Raji (cell line): ENCODE measurements around the gene PRSS21.

Source experiments
- POLR2A ChIP-seq: IDR thresholded peaks from 2 replicates; pipeline ENCODE4 v1.6.1; 2011; ENCODE audit warnings: low read depth, low read length, control low read depth; ENCODE audit not compliant: insufficient read depth

Gene PRSS21

GRCh38 chr16:2814551-2815298 lies 2.3 kb upstream of the PRSS21 start:
- TF ChIP-seq POLR2A = no peak

- TF ChIP-seq POLR2A = no peak
These were observed 1.7 kb upstream of the PRSS21 start for GRCh38 chr16:2815299-2815771.

DNA sequence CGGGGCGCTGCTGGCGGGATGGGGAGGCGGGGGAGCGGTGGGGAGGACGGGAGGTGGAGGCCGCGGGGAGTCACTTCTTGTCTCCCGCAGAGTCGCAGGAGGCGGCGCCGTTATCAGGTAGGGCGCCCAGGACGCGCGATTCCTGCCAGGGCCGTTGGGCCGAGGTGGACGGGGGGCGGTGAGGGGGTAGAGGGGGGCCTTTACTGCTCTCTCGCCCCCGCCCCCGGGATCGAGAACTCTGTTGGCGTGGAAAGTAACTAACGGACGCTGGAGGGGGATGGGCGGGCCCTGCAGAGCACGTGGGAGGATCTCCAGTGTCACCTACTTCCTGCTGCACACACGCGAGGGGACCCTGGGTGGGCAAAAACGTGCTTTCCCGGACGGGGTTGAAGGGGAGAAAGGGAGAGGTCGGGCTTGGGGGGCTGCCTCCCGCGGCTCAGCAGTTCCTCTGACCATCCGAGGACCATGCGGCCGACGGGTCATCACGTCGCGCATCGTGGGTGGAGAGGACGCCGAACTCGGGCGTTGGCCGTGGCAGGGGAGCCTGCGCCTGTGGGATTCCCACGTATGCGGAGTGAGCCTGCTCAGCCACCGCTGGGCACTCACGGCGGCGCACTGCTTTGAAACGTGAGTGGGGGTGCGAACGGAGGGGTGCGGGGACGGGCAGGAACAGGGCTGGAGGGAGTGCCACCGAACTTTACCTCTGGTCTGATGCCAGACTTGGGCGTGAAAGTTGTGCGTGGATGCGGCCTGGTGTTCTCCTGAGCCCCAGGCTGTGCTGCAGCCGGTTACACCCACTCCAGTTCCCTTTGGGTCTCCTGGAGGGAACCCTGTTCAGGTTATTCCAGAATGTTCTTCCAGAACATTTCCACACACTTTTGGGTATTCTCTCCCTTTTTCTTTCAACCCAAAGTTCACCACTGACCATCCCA lies 569 bp downstream of the PRSS21 start:
- TF ChIP-seq POLR2A = no peak

DNA sequence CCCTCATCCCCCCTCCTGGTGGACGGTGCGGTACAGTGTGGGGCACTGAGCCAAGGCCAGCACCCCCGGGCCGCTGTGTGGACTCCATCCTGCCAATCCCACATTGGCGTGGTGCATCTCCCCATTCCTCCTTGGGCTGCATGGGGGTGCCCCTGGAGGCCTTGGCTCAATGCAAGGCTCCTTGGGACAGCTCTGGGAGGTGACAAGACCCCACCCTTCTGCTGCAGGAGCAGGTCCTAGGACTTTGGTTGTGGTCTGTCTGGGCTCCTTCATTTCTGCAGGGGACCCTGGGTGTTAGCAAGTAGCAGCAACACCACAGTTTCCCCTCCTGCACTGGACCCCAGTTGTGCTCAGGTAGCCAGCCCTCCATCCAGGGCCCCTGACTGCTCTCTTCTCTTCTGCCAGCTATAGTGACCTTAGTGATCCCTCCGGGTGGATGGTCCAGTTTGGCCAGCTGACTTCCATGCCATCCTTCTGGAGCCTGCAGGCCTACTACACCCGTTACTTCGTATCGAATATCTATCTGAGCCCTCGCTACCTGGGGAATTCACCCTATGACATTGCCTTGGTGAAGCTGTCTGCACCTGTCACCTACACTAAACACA lies 1.3 kb downstream of the PRSS21 start:
- TF ChIP-seq POLR2A = no peak

DNA sequence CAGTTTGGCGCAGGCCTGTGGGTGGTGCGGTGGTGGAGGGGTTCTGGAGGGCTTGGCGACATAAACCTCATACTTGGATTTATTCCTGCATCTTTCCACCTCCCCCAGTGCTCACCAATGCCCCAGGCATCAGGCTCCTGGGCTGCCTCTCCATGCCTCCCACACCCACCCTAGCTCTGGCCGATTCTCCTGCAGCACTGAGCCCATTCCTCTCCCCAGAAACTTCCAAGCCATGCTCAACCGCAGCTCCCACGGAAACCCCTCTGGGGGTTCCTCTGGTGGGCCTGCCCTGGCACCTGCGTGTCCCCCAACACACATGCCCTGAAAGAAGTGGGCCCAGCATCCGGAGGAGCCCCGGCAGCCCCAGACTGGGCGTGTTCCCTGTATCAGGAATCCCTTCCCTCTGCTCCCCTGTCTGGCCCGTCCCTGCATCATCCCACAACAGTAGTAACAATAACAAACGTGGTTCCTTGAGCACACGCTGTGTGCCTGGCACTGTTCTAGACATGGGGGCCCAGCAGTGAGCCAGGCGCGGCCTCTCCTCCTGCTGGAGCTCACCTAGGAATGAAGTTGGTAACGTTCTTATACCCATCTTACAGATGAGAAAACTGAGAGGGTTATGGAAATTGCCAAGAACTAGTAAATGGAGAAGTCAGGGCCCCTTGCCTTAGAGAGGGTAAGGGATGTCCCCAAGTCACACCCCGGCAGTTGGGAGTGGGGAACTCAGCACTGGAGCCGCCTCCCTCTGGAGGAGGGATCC lies 2.3 kb downstream of the PRSS21 start:
- no peak for TF ChIP-seq POLR2A

DNA sequence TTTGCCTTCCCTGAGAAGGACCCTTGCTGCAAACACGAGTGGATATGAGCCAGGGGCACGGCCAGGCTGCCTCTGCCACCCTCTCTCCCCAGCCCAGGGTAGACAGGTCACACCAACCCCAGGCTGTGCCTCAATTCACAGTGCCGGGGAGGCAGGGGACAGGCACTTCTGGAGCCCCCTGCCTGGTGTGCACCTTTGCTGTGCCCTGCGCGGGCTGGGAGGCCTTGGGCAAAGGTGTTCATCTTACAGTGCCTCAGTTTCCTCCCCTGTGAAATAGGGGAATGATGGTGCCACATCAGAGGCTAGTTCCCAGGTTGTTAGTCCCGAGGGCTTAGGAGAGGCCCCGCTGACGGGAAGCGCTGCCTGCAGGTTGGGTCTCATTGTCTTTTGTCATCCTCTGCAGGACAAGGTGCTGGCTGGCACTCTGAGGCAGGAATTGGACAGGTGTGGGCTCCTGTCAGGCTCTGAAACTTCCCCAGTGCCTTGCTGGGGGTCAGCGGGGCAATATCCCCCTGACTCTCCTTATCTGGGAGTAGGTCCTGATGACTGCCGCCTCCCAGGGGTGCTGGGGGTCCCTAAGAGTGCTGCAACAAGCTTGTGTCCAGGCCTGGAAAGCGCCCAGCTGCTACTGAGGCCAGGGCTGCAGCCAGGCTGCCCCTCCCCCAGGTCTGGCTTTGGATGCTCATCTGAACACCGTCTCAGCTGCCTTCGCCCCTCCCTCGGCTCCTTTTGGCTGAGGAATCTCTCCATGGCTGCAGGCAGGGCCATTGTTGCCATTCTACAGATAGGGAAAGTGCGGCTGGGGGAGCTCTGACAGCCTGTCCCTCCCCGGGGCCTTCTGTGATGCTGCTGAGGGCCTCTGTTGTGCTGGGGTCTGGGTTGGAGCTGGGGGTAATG lies 3.1 kb downstream of the PRSS21 start:
- no peak for TF ChIP-seq POLR2A

DNA sequence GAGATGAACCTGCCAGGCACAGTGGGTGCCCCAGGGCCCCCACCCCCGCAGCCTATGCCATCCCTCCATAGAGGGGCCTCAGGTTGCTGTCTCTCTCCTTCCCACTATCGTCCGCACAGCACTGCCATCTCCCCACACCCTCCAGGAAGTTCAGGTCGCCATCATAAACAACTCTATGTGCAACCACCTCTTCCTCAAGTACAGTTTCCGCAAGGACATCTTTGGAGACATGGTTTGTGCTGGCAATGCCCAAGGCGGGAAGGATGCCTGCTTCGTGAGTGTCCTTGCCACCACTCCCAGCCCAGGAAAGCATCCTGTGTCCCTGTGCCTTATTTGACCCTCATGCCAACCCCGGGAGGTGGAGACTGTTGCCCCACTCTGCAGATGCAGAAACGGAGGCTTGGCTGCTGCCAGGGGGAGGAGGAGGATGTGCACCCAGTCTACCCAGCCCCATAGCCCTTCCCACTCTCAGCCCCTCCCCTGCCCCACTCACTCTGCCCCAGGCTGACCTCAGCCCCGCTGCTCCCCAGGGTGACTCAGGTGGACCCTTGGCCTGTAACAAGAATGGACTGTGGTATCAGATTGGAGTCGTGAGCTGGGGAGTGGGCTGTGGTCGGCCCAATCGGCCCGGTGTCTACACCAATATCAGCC lies 3.9 kb downstream of the PRSS21 start:
- no peak for TF ChIP-seq POLR2A

DNA sequence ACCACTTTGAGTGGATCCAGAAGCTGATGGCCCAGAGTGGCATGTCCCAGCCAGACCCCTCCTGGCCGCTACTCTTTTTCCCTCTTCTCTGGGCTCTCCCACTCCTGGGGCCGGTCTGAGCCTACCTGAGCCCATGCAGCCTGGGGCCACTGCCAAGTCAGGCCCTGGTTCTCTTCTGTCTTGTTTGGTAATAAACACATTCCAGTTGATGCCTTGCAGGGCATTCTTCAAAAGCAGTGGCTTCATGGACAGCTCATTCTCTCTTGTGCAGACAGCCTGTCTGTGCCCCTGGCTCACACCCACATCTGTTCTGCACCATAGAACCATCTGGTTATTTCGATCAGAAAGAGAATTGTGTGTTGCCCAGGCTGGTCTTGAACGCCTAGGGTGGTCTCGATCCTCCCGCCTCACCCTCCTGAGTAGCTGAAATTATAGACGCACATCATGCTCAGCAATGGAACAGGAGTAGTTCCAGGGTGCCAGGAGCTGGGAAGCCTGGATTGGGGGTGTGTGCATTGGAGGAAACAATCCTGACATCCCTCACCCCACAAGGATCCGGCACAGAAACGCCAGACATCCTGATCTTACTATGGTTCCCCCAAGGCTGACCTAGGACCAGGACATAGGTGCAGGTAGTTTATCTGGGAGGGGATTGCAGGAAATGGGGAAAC lies 4.6 kb downstream of the PRSS21 start:
- no peak for TF ChIP-seq POLR2A

DNA sequence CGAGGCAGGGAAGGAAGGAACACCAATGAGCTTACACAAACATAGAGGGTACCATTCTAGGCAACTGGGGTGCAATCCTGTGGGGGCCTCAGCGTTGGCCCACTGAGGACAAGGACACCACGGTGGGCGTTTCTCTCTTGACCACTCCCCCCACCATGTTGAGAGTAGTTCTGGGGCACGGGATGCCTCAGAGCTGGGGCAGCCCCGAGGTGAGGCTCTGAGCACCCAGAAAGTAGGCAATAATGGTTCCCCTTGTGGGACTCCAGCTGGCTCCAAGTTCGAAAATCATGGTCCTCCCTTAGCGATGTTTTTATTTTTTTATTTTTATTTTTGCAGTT lies 5.1 kb downstream of the PRSS21 start:
- no peak for TF ChIP-seq POLR2A

DNA sequence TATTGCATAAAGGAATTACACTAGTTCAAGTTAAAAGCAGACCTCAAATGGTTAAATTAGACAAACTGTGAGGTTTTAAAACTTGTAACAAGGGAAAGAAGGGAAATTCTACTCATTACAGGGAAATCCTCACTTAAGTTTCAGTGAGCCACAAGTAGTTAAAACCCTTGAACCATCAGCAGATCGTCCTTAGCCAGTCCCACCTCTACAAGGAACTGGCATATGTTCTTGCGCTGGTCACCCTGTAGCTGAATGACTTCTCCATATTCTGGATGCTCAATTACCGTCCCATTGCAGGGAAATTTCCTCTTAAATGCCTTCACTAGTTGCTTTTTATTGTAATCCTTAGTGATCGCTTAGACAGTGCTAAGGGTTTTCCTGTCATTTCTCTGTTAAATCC lies 5.5 kb downstream of the PRSS21 start:
- no peak for TF ChIP-seq POLR2A

GRCh38 chr16:2824626-2825025 lies 7.6 kb downstream of the PRSS21 start:
- TF ChIP-seq POLR2A = no peak

- TF ChIP-seq POLR2A = no peak
These were observed 8.2 kb downstream of the PRSS21 start for GRCh38 chr16:2825049-2825742.

DNA sequence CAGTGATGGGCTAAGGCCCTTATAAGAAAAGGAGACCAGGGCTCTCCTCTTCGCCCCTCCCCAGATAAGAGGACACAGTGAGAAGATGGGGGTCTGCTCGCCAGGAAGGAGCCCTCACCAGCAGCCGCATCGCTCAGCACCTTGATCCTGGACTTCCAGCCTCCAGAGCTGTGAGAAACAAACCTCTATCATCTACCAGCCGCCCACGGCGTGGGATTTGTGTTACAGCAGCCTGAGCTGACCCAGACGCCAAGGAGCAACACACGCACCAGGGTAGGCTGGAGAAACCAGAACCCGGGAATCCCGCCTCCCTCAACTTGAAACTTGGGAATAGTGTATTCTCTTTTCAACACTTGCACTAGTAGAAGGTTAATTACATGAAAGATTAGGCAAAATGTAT lies 8.9 kb downstream of the PRSS21 start:
- no peak for TF ChIP-seq POLR2A
